ENCODE results near the gene WT1.

DNA sequence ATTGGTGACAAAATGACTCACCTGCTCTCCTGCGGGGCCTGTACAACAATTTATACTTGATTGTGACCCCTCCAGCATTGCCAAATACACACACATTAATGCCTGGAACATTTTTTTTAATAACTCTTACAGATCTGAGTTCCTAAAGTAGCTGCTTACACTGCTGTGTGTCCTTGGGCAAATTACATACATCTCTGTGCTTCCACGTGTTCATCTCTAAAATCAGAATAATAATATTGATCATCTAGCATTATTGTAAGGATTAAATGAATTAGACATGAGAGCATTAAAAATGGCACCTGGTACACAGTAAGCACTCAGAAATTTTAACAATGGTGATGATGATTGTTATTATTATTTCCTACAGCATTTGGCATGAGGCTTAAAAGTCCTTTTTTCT, 21.5 kb upstream of the WT1 start:
- TF ChIP-seq, protein P1, sequence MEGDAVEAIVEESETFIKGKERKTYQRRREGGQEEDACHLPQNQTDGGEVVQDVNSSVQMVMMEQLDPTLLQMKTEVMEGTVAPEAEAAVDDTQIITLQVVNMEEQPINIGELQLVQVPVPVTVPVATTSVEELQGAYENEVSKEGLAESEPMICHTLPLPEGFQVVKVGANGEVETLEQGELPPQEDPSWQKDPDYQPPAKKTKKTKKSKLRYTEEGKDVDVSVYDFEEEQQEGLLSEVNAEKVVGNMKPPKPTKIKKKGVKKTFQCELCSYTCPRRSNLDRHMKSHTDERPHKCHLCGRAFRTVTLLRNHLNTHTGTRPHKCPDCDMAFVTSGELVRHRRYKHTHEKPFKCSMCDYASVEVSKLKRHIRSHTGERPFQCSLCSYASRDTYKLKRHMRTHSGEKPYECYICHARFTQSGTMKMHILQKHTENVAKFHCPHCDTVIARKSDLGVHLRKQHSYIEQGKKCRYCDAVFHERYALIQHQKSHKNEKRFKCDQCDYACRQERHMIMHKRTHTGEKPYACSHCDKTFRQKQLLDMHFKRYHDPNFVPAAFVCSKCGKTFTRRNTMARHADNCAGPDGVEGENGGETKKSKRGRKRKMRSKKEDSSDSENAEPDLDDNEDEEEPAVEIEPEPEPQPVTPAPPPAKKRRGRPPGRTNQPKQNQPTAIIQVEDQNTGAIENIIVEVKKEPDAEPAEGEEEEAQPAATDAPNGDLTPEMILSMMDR (IDR thresholded peaks at IDR 0.05), result no peak
- TF ChIP-seq POLR2A (IDR thresholded peaks at IDR 0.05), result no peak

Measured in heart left ventricle (tissue), 13 donors.